ENCODE measurements around the gene LINC01488.

The LINC01488 gene

DNA sequence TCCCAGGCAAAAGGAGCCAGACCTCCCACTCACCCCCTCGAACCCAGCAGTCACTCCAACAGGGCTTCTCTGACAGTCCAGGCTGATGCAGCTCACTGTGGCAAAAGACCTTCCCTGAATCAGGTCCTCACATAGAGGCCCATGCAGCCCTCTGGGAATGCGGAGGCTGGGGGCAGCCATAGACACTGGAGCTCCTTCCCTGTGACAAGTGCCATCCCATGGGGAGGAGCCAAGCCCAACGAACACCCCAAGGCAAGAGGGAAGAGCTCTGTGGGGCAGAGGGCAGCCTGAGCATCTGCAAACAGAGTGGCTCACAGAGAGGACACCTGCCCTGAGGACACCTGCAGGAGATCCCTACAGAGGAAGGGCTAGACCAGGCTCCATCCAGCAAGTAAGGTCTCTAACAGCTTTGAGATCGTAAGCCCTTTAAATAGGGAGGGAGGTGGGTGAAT, at the start of gene LINC01488:
LINC01488 (plus strand) TSS at position 271 of the 452 bp plus-strand sequence.
- DNase-seq (ENCODE audit: low read depth), result no peak

DNA sequence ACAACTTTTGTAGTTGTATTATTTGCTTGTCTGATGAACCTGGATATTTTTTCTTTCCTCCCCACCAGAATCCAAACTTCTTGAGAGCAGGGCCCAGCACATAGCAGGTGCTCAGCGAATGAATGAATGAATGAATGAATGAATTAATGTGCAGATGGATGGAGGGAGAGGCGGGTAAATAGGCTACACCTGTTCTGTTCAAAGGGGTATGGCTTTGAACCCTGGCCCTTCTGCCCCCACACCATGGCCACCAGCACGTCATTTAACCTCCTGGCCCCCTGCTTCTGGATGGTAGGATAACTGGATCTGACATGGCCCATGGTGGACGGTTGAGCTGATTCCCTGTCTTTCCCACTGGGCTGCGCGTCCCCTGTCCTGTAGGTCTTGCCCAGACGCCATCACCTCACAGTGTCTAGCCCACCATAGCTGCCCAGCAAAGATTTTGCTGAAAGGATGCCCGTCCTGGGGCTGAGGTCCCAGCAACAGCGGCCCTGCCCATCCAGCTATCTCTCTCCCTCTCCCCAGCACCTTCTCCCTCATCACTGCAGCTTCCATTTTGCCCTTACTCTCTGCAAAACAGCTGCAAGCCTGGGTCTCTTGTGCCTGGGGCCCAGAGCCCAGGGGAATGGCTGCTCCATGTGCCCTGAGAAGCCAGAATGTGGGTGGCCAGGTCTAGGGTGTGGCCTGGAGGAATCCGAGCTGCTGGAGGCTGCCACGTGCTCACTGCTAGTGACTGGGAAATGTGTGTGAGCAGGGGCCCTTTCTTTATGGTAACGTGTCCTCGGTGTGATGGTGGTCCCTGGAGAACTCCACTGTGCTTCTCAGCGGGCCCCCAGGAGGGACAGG, 49.3 kb upstream of the LINC01488 start:
- DNase-seq (ENCODE audit: low read depth), result no peak

DNA sequence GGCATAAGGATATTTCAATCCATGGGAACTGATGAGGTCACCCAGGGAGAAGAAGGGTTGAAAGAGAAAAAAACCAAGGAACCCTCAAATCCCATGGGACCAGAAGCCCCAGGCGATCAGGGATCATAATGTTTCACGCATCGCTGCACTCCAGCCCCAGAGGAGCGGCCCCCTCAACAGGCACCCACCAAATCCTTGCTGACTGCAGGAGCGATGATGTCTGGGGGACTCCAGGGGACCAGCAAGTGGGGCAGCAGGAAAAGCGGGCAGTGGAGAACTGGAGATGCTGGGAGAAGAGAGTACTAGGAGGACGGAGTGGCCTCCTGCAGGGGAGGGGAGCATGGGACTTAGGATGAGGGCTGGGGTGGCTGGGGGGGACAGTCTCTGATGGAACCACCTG, 47.7 kb upstream of the LINC01488 start:
- DNase-seq (ENCODE audit: low read depth), result no peak

- DNase-seq (ENCODE audit: low read depth), result no peak
Observed at GRCh38 chr11:69434471-69434931, 47.0 kb upstream of the LINC01488 start.

DNA sequence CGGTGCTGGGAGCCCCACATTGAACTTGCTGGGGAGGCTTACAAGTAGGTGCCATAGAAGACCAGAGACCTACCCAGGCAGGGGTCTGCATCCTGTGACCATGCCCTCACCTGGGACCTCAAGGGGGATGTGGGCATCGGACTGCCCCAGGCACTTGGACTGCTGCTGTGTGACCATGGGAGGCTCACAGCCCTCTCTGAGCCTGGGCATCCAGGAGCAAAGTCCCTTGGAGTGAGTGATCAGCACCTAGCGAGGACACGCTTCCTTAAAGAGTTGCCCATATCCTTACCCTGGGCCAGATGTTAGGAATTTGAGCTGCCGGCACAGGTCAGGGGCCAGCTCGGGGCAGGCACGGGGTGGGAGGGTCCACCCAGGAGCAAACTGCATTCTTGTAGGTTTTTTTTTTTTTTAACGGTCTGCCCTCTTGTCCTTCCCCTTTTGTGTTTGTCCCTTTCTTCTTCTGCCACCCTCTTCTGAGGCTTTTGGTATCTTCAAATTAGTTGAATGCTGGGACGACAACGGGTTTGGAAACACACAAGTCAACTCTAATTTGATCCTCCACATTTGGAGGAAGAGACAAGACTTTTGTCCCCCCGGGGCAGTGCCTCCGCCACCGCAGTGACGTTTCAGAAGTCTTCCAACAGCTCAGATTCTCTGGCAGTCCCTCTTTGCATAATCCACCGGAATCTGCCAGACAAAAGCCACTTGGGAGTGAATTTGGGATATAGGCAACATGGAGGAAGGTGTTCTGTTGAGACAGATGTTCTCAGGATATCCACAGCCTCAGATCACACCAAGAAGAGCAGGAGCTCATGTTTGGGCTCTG, 46.1 kb upstream of the LINC01488 start:
- no peak for DNase-seq (ENCODE audit: low read depth)

DNA sequence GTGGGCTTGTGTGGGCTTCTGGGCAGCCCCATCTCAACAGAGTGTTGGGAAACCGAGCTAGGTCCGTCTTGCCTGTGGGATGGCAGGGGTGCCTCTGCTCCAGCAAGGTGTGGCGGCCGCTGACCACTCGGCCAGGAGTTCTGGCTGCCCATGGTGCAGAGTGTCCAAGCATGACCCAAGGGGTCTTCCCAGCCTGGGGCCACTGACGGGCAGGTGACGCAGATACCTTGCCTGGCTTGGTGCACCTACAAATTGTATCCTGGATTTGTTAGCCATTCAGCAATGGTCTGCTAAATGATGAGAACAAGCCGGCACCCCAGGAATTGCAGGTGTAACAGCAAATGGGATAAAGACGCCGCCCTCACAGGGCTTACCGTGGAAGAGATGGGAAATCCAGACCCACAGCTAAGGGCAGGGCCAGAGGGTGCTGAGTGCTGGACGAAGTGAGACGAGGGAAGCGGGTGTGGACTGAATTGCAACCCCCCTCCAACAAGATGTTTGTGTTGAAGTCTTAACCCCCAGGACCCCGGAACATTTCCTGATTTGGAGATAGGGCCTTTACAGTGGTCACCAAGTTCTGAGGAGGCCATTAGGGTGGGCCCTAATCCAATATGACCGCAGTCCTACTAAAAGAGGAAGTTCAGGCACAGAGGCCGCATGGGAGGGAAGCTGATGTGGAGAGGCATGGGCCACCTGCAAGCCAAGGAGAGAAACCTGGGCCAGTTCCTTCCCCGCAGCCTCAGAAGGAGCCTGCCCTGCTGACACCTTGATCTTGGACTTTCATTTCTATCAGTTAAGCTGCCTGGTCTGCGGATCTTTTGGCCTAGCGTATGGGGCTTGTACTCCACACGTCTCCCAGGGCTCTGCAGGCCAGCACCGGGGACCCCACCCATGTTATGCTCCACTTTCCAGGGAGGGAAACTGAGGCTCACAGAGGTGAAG, 45.2 kb upstream of the LINC01488 start:
- no peak for DNase-seq (ENCODE audit: low read depth)

GRCh38 chr11:69437001-69437875, 44.2 kb upstream of the LINC01488 start:
- no peak for DNase-seq (ENCODE audit: low read depth)

GRCh38 chr11:69437876-69438205, 43.6 kb upstream of the LINC01488 start:
- DNase-seq (ENCODE audit: low read depth), result no peak

- no peak for DNase-seq (ENCODE audit: low read depth)
Observed at GRCh38 chr11:69438286-69438920, 43.1 kb upstream of the LINC01488 start.

DNA sequence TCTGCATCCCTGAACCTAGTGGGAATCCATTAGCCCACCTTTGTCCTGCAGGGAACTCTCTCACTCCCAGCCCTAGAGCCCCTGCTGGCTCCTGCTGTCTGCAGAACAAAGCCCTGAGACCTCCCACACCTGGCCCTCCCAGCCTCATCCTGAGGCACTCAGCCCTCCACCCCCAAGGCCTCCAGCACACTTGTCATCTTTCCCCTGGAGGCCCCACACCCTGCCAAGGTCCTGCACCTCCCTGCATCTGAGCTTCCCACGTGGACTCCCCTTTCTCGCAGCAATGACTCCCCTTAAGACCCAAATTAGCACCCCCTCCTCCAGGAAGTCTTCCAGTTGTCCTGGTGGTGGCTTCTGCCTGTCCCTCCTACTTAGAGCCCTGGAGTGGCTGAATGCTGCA, 42.3 kb upstream of the LINC01488 start:
- DNase-seq (ENCODE audit: low read depth), result no peak

- no peak for DNase-seq (ENCODE audit: low read depth)
Observed at GRCh38 chr11:69439651-69440464, 41.6 kb upstream of the LINC01488 start.

GRCh38 chr11:69440876-69441275, 40.6 kb upstream of the LINC01488 start:
- no peak for DNase-seq (ENCODE audit: low read depth)

DNA sequence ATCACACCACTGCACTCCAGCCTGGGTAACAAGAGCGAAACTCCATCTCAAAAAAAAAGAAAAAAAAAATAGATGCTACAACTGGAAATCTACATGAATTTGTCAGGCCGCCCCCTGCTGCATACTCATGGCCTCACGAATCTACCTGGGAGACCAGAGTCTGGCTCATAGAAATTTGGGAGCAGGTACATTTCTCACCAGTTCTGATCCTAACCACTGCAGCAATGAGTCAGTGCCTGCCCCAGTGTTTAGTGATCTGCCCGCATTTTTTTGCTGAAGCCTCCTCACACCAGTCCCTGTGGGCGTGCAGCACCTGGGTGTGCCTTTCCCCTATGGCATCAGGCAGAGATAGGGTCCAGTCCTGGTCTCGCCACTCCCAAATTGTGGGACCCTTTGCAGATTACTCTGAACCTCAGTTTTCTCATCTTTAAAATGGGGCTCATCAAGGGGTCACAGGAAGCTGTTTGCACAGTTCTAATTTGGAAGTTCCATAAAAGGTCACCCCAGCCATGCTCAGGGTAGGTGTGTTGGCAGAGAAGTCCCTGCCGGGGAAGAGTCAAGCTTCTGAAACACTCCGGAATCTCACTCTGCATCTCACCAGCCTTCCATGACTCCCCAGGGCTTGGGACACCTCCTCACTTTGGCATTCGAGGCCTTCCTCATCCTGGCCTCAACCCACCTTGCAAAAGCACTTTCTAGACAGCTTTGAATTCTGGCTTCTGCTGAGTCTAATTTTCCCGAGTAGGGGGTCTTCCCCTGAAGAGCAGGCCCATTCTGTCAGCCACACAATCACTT, 39.3 kb upstream of the LINC01488 start:
- DNase-seq (ENCODE audit: low read depth), result no peak

- no peak for DNase-seq (ENCODE audit: low read depth)
Observed at GRCh38 chr11:69442807-69443137, 38.7 kb upstream of the LINC01488 start.

GRCh38 chr11:69443138-69443967, 38.1 kb upstream of the LINC01488 start:
- no peak for DNase-seq (ENCODE audit: low read depth)

- DNase-seq (ENCODE audit: low read depth), result no peak
Observed at GRCh38 chr11:69443968-69444364, 37.5 kb upstream of the LINC01488 start.

GRCh38 chr11:69444381-69445130, 36.9 kb upstream of the LINC01488 start:
- DNase-seq (ENCODE audit: low read depth), result peak; percentile 64

Data from non-pigmented ciliary epithelial cell (primary cell).